A549 (cell line): ENCODE measurements around the gene ABCB8. TPM values are rescaled to one million over a fixed set of nuclear protein-coding genes. Genes with fewer than 3 reads are reported as not detected.

Experiments used
- ATAC-seq, 2 experiments: fragments of 200-7000 bp in 1 of 2; fragments of >200 bp in 1 of 2; cut with Nextera tagmentation in 1 of 2; cut with Tn5 transposase in 1 of 2; 3 replicates each; pipeline versions ENCODE4 v1.8.0 to v1.9.1; 2018 to 2020; ENCODE audit warnings: mild to moderate bottlenecking in 1 of 2, moderate library complexity in 1 of 2
- CTCF ChIA-PET: fragments of 300-600 bp; sonication (Branson Sonifier 250); formaldehyde crosslinking; extraction: SDS; loops from one replicate; lab custom pipeline; 2021; ENCODE audit warnings: antibody characterized with exemption, inconsistent platforms; lab: Yijun Ruan, JAX
- POLR2A ChIA-PET: fragments of 350-600 bp; formaldehyde crosslinking; extraction: SDS; loops from one replicate; lab custom pipeline; 2021; ENCODE audit warnings: antibody characterized with exemption, inconsistent platforms; lab: Yijun Ruan, JAX
- DNase-seq, 2 experiments: peaks; one replicate each; pipeline versions ENCODE4 v3.0.0 to v3.0.0-alpha.2; 2011 to 2016; ENCODE audit warnings: low read depth in 1 of 2, low spot score in 1 of 2
- FAIRE-seq: peaks from 2 replicates; lab custom pipeline; 2011; peaks lifted over from hg19 to GRCh38; lab: Jason Lieb, UNC
- H3K27ac ChIP-seq, 2 experiments: fragments of >200 bp; sonication (Bioruptor Twin); formaldehyde crosslinking; 3 replicates each; pipeline ENCODE4 v1.5.1; 2016 to 2017
- H3K4me1 ChIP-seq: fragments of >200 bp; sonication (Bioruptor Twin); formaldehyde crosslinking; 3 replicates; pipeline ENCODE4 v1.6.1; 2016
- H3K4me2 ChIP-seq: fragments of >200 bp; sonication (Bioruptor Twin); formaldehyde crosslinking; 3 replicates; pipeline ENCODE4 v1.6.1; 2016
- H3K4me3 ChIP-seq: fragments of >200 bp; sonication (Bioruptor Twin); formaldehyde crosslinking; 3 replicates; pipeline ENCODE4 v1.5.1; 2016
- H3K9me3 ChIP-seq: fragments of >200 bp; sonication (Bioruptor Twin); formaldehyde crosslinking; 3 replicates; pipeline ENCODE4 v1.6.1; 2016
- EHF ChIP-seq: fragments of 250-450 bp; sonication (Bioruptor Pico); IDR thresholded peaks from 2 replicates; pipeline ENCODE4 v1.5.0; 2020; ENCODE audit warnings: mild to moderate bottlenecking
- EHMT2 ChIP-seq: fragments of 200-600 bp; sonication (generic); IDR thresholded peaks from 2 replicates; pipeline ENCODE4 v1.6.1; 2016; ENCODE audit warnings: antibody characterized with exemption, low read depth, mild to moderate bottlenecking, moderate library complexity
- ELK1 ChIP-seq: fragments of 150-350 bp; IDR thresholded peaks from 2 replicates; pipeline ENCODE4 v1.6.1; 2014; ENCODE audit warnings: low read depth, mild to moderate bottlenecking, low read length
- GATA3 ChIP-seq: IDR thresholded peaks from 2 replicates; pipeline ENCODE4 v1.6.1; 2012; ENCODE audit warnings: borderline replicate concordance
- HEYL ChIP-seq: fragments of 250-450 bp; sonication (Bioruptor Pico); IDR thresholded peaks from 2 replicates; pipeline ENCODE4 v1.8.0; 2021; ENCODE audit warnings: mild to moderate bottlenecking, moderate library complexity
- HOXA7 ChIP-seq: fragments of 250-450 bp; sonication (Bioruptor Pico); IDR thresholded peaks from 2 replicates; pipeline ENCODE4 v1.5.0; 2020; ENCODE audit warnings: mild to moderate bottlenecking, moderate library complexity
- HOXB13 ChIP-seq: fragments of 250-450 bp; sonication (Bioruptor Pico); IDR thresholded peaks from 2 replicates; pipeline ENCODE4 v1.5.0; 2020; ENCODE audit warnings: low read depth, mild to moderate bottlenecking, moderate library complexity
- JUN ChIP-seq, 2 experiments: fragments of >200 bp; sonication (Bioruptor Twin); formaldehyde crosslinking; IDR thresholded peaks; 2 replicates in 1 of 2; 3 replicates in 1 of 2; pipeline ENCODE4 v1.6.1; 2016 to 2017
- KDM1A ChIP-seq: fragments of 200-600 bp; sonication (generic); IDR thresholded peaks from 2 replicates; pipeline ENCODE4 v1.6.1; 2016; ENCODE audit warnings: low read depth, mild to moderate bottlenecking
- MAZ ChIP-seq: fragments of 150-350 bp; IDR thresholded peaks from 2 replicates; pipeline ENCODE4 v1.6.1; 2014; ENCODE audit warnings: antibody characterized with exemption, low read depth, low read length, borderline replicate concordance
- POLR2A ChIP-seq: IDR thresholded peaks from 2 replicates; pipeline ENCODE4 v1.6.1; 2012; ENCODE audit warnings: mild to moderate bottlenecking, low read length
- POLR2AphosphoS2 ChIP-seq: conservative IDR thresholded peaks from 2 replicates; pipeline ENCODE4 v1.6.1; 2012; ENCODE audit warnings: low read length, improper control_type of control experiment, inconsistent platforms
- RAD21 ChIP-seq, 2 experiments: fragments of >200 bp in 1 of 2; sonication (Bioruptor Twin) in 1 of 2; formaldehyde crosslinking in 1 of 2; IDR thresholded peaks in 1 of 2; conservative IDR thresholded peaks in 1 of 2; 2 replicates in 1 of 2; 3 replicates in 1 of 2; pipeline ENCODE4 v1.6.1; 2012 to 2018; ENCODE audit warnings: inconsistent platforms in 1 of 2
- RCOR1 ChIP-seq: fragments of 150-350 bp; IDR thresholded peaks from 2 replicates; pipeline ENCODE4 v1.6.1; 2014; ENCODE audit warnings: antibody characterized with exemption, low read length, low read depth
- RNF2 ChIP-seq: fragments of 200-600 bp; sonication (generic); IDR thresholded peaks from 2 replicates; pipeline ENCODE4 v1.6.1; 2016; ENCODE audit warnings: low read depth, mild to moderate bottlenecking, antibody characterized with exemption, moderate library complexity, borderline replicate concordance
- TP53 ChIP-seq: fragments of 250-450 bp; sonication (Bioruptor Pico); IDR thresholded peaks from 2 replicates; pipeline ENCODE4 v1.5.0; 2021; ENCODE audit warnings: mild to moderate bottlenecking, moderate library complexity
- ZFP36 ChIP-seq: fragments of 450-650 bp; IDR thresholded peaks from 2 replicates; pipeline ENCODE4 v1.6.1; 2014; ENCODE audit warnings: borderline replicate concordance; ENCODE audit not compliant: partially characterized antibody
- ZSCAN20 ChIP-seq: fragments of 250-450 bp; sonication (Bioruptor Pico); IDR thresholded peaks from 2 replicates; pipeline ENCODE4 v1.8.0; 2022; ENCODE audit warnings: mild to moderate bottlenecking, moderate library complexity
- WGBS: methylation state at CpG from one replicate; pipeline ENCODE4 v1.1.6; 2017; ENCODE audit errors: missing lambda C conversion rate; 5-methylcytosine and 5-hydroxymethylcytosine counted together
- polyA plus RNA-seq, 4 experiments: library from polyadenylated mRNA; depleted of rRNA in 3 of 4; stranded (reverse); fragments of >200 nt; fragmentation: RNase III in 1 of 4; extraction: RNeasy Plus Mini Kit Qiagen cat#74134 plus additional on column Dnase treatment in 1 of 4; gene quantifications; 2 replicates in 3 of 4; 3 replicates in 1 of 4; pipeline ENCODE4 v1.2.3, GENCODE V29; 2011 to 2017
- TF ChIP-seq, protein P1 (sequence below): fragments of >200 bp; sonication (Bioruptor Twin); formaldehyde crosslinking; IDR thresholded peaks from 3 replicates; pipeline ENCODE4 v1.5.1; 2016
- TF ChIP-seq, protein P2 (sequence below): fragments of 250-450 bp; sonication (Bioruptor Pico); IDR thresholded peaks from 2 replicates; pipeline ENCODE4 v1.5.0; 2020; ENCODE audit warnings: low read depth, mild to moderate bottlenecking, moderate library complexity
- TF ChIP-seq, protein P3 (sequence below): fragments of 250-450 bp; sonication (Bioruptor Pico); IDR thresholded peaks from 2 replicates; pipeline ENCODE4 v1.5.0; 2021; ENCODE audit warnings: mild to moderate bottlenecking, moderate library complexity, borderline replicate concordance
- TF ChIP-seq, protein P4 (sequence below): IDR thresholded peaks from 2 replicates; pipeline ENCODE4 v1.6.1; 2012; ENCODE audit warnings: low read depth, borderline replicate concordance

The ABCB8 gene
- polyA plus RNA-seq, 2 of the 4 experiments (the other 2 are of a cell fraction) = 19.6 to 41.1 TPM

GRCh38 chr7:150979713-150980390, 48.4 kb upstream of the ABCB8 start:
- H3K27ac ChIP-seq = no peak overlapping the region
- ATAC-seq (peak; percentile 27 to 35), DNase-seq (peak in 1 of 2 experiments; percentile 34), FAIRE-seq (no peak)
- no peak for TF ChIP-seq EHF
- TF ChIP-seq RNF2 = no peak
- TF ChIP-seq POLR2A = no peak
- TF ChIP-seq RCOR1 = no peak
- TF ChIP-seq ZSCAN20 (CRISPR knock-in tag) = no peak
- no peak for TF ChIP-seq ELK1
- TF ChIP-seq ZFP36 = no peak
- TF ChIP-seq EHMT2 = no peak
- TF ChIP-seq, protein P1, sequence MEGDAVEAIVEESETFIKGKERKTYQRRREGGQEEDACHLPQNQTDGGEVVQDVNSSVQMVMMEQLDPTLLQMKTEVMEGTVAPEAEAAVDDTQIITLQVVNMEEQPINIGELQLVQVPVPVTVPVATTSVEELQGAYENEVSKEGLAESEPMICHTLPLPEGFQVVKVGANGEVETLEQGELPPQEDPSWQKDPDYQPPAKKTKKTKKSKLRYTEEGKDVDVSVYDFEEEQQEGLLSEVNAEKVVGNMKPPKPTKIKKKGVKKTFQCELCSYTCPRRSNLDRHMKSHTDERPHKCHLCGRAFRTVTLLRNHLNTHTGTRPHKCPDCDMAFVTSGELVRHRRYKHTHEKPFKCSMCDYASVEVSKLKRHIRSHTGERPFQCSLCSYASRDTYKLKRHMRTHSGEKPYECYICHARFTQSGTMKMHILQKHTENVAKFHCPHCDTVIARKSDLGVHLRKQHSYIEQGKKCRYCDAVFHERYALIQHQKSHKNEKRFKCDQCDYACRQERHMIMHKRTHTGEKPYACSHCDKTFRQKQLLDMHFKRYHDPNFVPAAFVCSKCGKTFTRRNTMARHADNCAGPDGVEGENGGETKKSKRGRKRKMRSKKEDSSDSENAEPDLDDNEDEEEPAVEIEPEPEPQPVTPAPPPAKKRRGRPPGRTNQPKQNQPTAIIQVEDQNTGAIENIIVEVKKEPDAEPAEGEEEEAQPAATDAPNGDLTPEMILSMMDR = no peak
- POLR2A ChIA-PET = interaction anchor here (0.5 kb wide), 1 partner anchor 77 kb away, joined by 4 read pairs; no protein-coding TSS in a partner anchor
- peak overlapping the region; percentile 100 for H3K4me2 ChIP-seq
- no peaks in the 10 kb centered on the region for H3K9me3 ChIP-seq
- 21% methylated on average over 7 of the region's 7 CpGs for WGBS
- H3K4me1 ChIP-seq = peaks cover 37% of the 10 kb centered on the region
- CTCF ChIA-PET = interaction anchor here (0.6 to 3.4 kb wide), 10 partner anchors 9 to 578 kb away, joined by 3 to 25 read pairs (median 6); partner anchors contain the start of gene NOS3
- H3K4me3 ChIP-seq = no peak overlapping the region; the same call in 2 of the 3 replicates

GRCh38 chr7:150980663-150981062, 47.6 kb upstream of the ABCB8 start:
- H3K4me2 ChIP-seq = no peak overlapping the region
- WGBS = 38% methylated on average over 2 of the region's 2 CpGs
- TF ChIP-seq HEYL (CRISPR knock-in tag) = no peak
- TF ChIP-seq, protein P2, sequence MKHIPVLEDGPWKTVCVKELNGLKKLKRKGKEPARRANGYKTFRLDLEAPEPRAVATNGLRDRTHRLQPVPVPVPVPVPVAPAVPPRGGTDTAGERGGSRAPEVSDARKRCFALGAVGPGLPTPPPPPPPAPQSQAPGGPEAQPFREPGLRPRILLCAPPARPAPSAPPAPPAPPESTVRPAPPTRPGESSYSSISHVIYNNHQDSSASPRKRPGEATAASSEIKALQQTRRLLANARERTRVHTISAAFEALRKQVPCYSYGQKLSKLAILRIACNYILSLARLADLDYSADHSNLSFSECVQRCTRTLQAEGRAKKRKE (CRISPR knock-in tag) = no peak
- TF ChIP-seq RAD21 (conservative IDR thresholded peaks at IDR 0.05 in 1 of 2, IDR thresholded peaks at IDR 0.05 in 1 of 2) = no peak
- no peak for TF ChIP-seq HOXA7 (CRISPR knock-in tag)
- TF ChIP-seq, protein P3, sequence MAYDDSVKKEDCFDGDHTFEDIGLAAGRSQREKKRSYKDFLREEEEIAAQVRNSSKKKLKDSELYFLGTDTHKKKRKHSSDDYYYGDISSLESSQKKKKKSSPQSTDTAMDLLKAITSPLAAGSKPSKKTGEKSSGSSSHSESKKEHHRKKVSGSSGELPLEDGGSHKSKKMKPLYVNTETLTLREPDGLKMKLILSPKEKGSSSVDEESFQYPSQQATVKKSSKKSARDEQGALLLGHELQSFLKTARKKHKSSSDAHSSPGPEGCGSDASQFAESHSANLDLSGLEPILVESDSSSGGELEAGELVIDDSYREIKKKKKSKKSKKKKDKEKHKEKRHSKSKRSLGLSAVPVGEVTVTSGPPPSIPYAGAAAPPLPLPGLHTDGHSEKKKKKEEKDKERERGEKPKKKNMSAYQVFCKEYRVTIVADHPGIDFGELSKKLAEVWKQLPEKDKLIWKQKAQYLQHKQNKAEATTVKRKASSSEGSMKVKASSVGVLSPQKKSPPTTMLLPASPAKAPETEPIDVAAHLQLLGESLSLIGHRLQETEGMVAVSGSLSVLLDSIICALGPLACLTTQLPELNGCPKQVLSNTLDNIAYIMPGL = no peak
- TF ChIP-seq JUN (IDR thresholded peaks at IDR 0.05) = no peak
- TF ChIP-seq KDM1A = no peak
- no peak for TF ChIP-seq ZFP36
- TF ChIP-seq, protein P4, sequence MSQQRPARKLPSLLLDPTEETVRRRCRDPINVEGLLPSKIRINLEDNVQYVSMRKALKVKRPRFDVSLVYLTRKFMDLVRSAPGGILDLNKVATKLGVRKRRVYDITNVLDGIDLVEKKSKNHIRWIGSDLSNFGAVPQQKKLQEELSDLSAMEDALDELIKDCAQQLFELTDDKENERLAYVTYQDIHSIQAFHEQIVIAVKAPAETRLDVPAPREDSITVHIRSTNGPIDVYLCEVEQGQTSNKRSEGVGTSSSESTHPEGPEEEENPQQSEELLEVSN = no peak
- TF ChIP-seq GATA3 = no peak
- TF ChIP-seq EHF = no peak
- no peak for TF ChIP-seq TP53 (CRISPR knock-in tag)
- TF ChIP-seq POLR2AphosphoS2 = no peak
- TF ChIP-seq HOXB13 (CRISPR knock-in tag) = no peak
- no peak for TF ChIP-seq POLR2A
- TF ChIP-seq MAZ = no peak
- TF ChIP-seq RNF2 = no peak
- FAIRE-seq (no peak), DNase-seq (no peak), ATAC-seq (no peak)
- no peak overlapping the region for H3K27ac ChIP-seq
- CTCF ChIA-PET = interaction anchor here (0.6 to 3.4 kb wide), 10 partner anchors 8 to 577 kb away, joined by 3 to 25 read pairs (median 6); partner anchors contain the start of gene NOS3
- H3K9me3 ChIP-seq = no peaks in the 10 kb centered on the region
- H3K4me1 ChIP-seq = peaks cover 32% of the 10 kb centered on the region
- POLR2A ChIA-PET = interaction anchor here (0.5 kb wide), 1 partner anchor 77 kb away, joined by 4 read pairs; no protein-coding TSS in a partner anchor
- no peak overlapping the region for H3K4me3 ChIP-seq
